Fibroblast of lung (primary cell): ENCODE measurements around the gene HS1BP3. TPM values are rescaled to one million over a fixed set of nuclear protein-coding genes. Genes with fewer than 3 reads are reported as not detected.

ENCODE experiments used
- DNase-seq, 2 donors: peaks; one replicate each; pipeline versions ENCODE4 v3.0.0 to v3.0.0-alpha.2; 2010; ENCODE audit warnings: low read depth in 2 of 2
- H2AFZ ChIP-seq: 2 replicates; pipeline ENCODE4 v1.5.1; 2012; ENCODE audit warnings: low read length, control low read depth, inconsistent platforms
- H3K27ac ChIP-seq: 2 replicates; pipeline ENCODE4 v1.5.1; 2011; ENCODE audit warnings: low read length, control low read depth; ENCODE audit not compliant: insufficient read depth
- H3K27me3 ChIP-seq: 2 replicates; pipeline ENCODE4 v1.5.1; 2011; ENCODE audit warnings: mild to moderate bottlenecking, low read length; ENCODE audit not compliant: control insufficient read depth, insufficient read depth
- H3K36me3 ChIP-seq: 2 replicates; pipeline ENCODE4 v1.5.1; 2011; ENCODE audit warnings: low read length; ENCODE audit not compliant: control insufficient read depth, insufficient read depth
- H3K4me1 ChIP-seq: 2 replicates; pipeline ENCODE4 v1.5.1; 2011; ENCODE audit warnings: low read length; ENCODE audit not compliant: control insufficient read depth, insufficient read depth; ENCODE audit errors: extremely low read depth
- H3K4me2 ChIP-seq: 2 replicates; pipeline ENCODE4 v1.5.1; 2011; ENCODE audit warnings: low read length, control low read depth; ENCODE audit not compliant: insufficient read depth; ENCODE audit errors: extremely low read depth
- H3K4me3 ChIP-seq, 4 experiments: fragments of 200-600 bp in 1 of 4; sonication (generic) in 1 of 4; replicated peaks in 1 of 4; 2 replicates each; pipeline ENCODE4 v1.5.1; 2011 to 2016; ENCODE audit warnings: low read length in 4 of 4, low read depth in 3 of 4, mild to moderate bottlenecking in 3 of 4, control low read depth in 2 of 4, inconsistent platforms in 1 of 4, mixed read lengths in 1 of 4; ENCODE audit not compliant: insufficient read depth in 1 of 4; ENCODE audit errors: control extremely low read depth in 1 of 4
- H3K79me2 ChIP-seq: 2 replicates; pipeline ENCODE4 v1.5.1; 2012; ENCODE audit warnings: mild to moderate bottlenecking, low read length, inconsistent platforms; ENCODE audit not compliant: control insufficient read depth, insufficient read depth
- H3K9ac ChIP-seq: 2 replicates; pipeline ENCODE4 v1.5.1; 2011; ENCODE audit warnings: mild to moderate bottlenecking, low read length, control low read depth; ENCODE audit not compliant: insufficient read depth
- H3K9me3 ChIP-seq: 2 replicates; pipeline ENCODE4 v1.5.1; 2012; ENCODE audit warnings: low read depth, low read length; ENCODE audit not compliant: control insufficient read depth, insufficient read depth
- H4K20me1 ChIP-seq: 2 replicates; pipeline ENCODE4 v1.5.1; 2011; ENCODE audit warnings: low read length; ENCODE audit not compliant: control insufficient read depth, insufficient read depth; ENCODE audit errors: extremely low read depth
- EZH2 ChIP-seq: IDR thresholded peaks from 2 replicates; pipeline ENCODE4 v1.5.1; 2012; ENCODE audit warnings: low read length, control low read depth, mild to moderate bottlenecking; ENCODE audit errors: missing control alignments
- polyA plus RNA-seq, 2 donors: library from polyadenylated mRNA; depleted of rRNA in 1 of 2; stranded (reverse) in 1 of 2; unstranded in 1 of 2; fragments of >200 nt; gene quantifications; 2 replicates each; pipeline ENCODE4 v1.2.1, GENCODE V29; 2011 to 2012; ENCODE audit warnings: missing spikeins in 1 of 2
- total RNA-seq: library from RNA; depleted of rRNA; stranded (reverse); fragments of >200 nt; gene quantifications from 2 replicates; pipeline ENCODE4 v1.2.1, GENCODE V29; 2014
- TF ChIP-seq, protein P1 (sequence below), 2 donors: IDR thresholded peaks in 1 of 2; conservative IDR thresholded peaks in 1 of 2; 1 replicate in 1 of 2; 2 replicates in 1 of 2; pipeline ENCODE4 v1.5.1; 2011 to 2012; ENCODE audit warnings: low read length in 2 of 2, control low read depth in 1 of 2, inconsistent platforms in 1 of 2, low read depth in 1 of 2, mild to moderate bottlenecking in 1 of 2

Gene HS1BP3
- total and polyA plus RNA-seq, 2 donors (not counting 1 experiment from before 2014, with no cell fraction given): 17.8 to 38.1 TPM

DNA sequence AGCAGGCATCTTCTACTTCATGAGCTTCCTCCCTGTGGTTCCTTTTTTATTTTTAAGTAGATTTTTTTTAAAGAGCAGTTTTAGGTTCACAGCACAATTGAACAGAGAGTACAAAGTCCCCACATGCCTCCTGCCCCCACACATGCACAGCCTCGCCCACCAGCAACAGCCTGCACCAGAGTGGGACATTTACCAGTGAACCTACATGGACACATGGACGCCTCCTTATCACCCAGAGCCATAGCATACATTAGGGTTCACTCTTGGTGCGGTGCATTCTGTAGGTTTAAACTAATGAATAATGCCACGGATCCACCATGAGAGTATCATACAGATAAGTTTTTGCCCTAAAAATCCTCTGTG is 40.9 kb downstream of the HS1BP3 start:
- Histone ChIP-seq H3K9ac (no peak overlapping the region), H2AFZ (no peak overlapping the region), H3K9me3 (no peaks in the 10 kb centered on the region), H3K27me3 (no peaks in the 10 kb centered on the region), H3K4me2 (no peak overlapping the region), H3K79me2 (no peaks in the 10 kb centered on the region), H4K20me1 (no peaks in the 10 kb centered on the region), H3K4me1 (peaks cover 32% of the 10 kb centered on the region), H3K4me3 (no peak overlapping the region), H3K36me3 (no peaks in the 10 kb centered on the region), H3K27ac (no peak overlapping the region)
- TF ChIP-seq, protein P1, sequence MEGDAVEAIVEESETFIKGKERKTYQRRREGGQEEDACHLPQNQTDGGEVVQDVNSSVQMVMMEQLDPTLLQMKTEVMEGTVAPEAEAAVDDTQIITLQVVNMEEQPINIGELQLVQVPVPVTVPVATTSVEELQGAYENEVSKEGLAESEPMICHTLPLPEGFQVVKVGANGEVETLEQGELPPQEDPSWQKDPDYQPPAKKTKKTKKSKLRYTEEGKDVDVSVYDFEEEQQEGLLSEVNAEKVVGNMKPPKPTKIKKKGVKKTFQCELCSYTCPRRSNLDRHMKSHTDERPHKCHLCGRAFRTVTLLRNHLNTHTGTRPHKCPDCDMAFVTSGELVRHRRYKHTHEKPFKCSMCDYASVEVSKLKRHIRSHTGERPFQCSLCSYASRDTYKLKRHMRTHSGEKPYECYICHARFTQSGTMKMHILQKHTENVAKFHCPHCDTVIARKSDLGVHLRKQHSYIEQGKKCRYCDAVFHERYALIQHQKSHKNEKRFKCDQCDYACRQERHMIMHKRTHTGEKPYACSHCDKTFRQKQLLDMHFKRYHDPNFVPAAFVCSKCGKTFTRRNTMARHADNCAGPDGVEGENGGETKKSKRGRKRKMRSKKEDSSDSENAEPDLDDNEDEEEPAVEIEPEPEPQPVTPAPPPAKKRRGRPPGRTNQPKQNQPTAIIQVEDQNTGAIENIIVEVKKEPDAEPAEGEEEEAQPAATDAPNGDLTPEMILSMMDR (conservative IDR thresholded peaks at IDR 0.05 in 1 of 2, IDR thresholded peaks at IDR 0.05 in 1 of 2; ENCODE audit: low read depth in 1 of 2, low read length in 2 of 2): no peak
- no peak for TF ChIP-seq EZH2
- DNase-seq: no peak

DNA sequence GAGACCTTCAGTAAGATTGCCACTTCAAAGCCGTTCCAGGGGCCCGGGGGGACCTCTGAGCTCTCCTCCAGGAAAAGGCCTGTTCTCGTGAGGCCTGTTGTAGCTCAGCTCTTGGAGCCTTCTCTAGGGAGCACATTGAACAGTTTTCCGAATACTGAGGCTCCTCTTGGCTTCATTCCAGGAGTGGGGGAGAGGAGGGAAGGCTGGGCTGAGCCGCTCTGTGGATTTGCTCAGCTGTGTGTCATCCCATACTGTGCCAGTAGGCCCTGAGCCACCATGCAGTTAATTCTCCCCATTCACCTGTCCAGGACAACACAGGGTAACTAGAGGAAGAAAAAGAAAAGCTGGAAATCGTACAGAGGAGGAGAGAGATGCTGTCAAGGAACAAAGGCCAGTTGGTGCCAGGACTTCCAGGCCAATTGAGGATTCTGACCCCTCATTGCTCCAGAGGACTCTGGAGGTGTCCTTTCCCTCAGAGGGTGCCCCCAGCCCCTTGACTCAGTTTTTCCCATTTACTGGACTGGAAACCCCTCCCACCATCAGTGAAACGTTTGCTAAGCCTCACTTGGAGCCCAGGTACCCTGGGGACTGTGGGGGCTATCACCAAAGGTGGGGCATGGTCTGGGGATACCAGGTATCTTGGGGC is 41.4 kb downstream of the HS1BP3 start:
- H3K4me2 ChIP-seq: no peak overlapping the region
- no peak overlapping the region for H2AFZ ChIP-seq
- H4K20me1 ChIP-seq: no peaks in the 10 kb centered on the region
- H3K4me3 ChIP-seq: no peak overlapping the region
- H3K9me3 ChIP-seq: no peaks in the 10 kb centered on the region
- H3K9ac ChIP-seq: no peak overlapping the region
- H3K27me3 ChIP-seq: no peaks in the 10 kb centered on the region
- no peak overlapping the region for H3K27ac ChIP-seq
- DNase-seq: peak; percentile 70 to 76
- no peaks in the 10 kb centered on the region for H3K79me2 ChIP-seq
- TF ChIP-seq EZH2: no peak
- TF ChIP-seq, protein P1 (conservative IDR thresholded peaks at IDR 0.05 in 1 of 2, IDR thresholded peaks at IDR 0.05 in 1 of 2; ENCODE audit: low read depth in 1 of 2, low read length in 2 of 2): no peak
- H3K4me1 ChIP-seq: peaks cover 35% of the 10 kb centered on the region
- no peaks in the 10 kb centered on the region for H3K36me3 ChIP-seq

DNA sequence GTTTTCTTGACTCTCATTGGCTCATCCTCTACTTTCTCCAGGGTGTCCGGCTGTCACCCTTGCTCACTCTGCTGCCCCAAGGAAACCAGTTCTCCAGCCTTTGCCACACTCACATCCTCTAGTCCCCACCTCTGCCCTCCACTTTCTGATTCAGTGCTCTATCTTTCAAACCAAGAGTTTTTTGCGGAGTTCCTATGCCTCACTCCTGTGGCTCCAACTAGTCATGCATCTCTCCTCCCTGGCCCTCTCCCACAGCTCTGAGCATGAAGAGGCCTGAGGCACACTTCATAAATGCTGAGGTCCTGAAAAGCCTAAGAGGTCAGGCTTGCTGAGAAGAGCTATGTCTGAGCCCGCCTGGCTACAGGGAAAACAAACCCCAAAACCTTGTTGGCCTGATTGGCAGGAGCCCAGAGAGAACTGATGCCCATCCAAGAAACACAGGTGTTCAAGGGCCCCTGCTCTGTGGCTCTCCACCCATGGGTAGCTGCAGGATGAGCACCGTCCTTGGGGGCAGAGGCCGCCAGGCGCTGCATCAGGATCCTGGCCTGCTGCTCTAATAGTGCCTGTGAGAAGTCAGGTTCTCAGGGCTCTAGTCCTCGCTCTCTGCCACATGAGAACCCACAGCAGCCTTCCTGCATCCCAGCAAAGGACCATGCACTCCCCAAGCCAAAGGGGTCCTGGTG is 42.1 kb downstream of the HS1BP3 start:
- DNase-seq: peak in 1 of 2 donors; percentile 41
- Histone ChIP-seq H3K9ac (no peak overlapping the region), H3K4me1 (peaks cover 29% of the 10 kb centered on the region), H3K36me3 (no peaks in the 10 kb centered on the region), H3K4me2 (no peak overlapping the region), H3K4me3 (no peak overlapping the region), H3K27ac (no peak overlapping the region), H3K9me3 (no peaks in the 10 kb centered on the region), H3K79me2 (no peaks in the 10 kb centered on the region), H4K20me1 (no peaks in the 10 kb centered on the region), H2AFZ (no peak overlapping the region), H3K27me3 (no peaks in the 10 kb centered on the region)
- no peak for TF ChIP-seq EZH2
- TF ChIP-seq, protein P1 (conservative IDR thresholded peaks at IDR 0.05 in 1 of 2, IDR thresholded peaks at IDR 0.05 in 1 of 2; ENCODE audit: low read depth in 1 of 2, low read length in 2 of 2): no peak
